Sigmoid colon (tissue), 7 donors: ENCODE results near the gene EIF1AD. TPM values are rescaled to one million over a fixed set of nuclear protein-coding genes. Genes with fewer than 3 reads are reported as not detected.

Source experiments
- DNase-seq: peaks from one replicate; pipeline ENCODE4 v3.0.0-alpha.2; 2019
- H3K27ac ChIP-seq, 4 donors: fragments of 200-600 bp; sonication (generic); one replicate each; pipeline ENCODE4 v1.5.1; 2016 to 2019; ENCODE audit warnings: mild to moderate bottlenecking in 1 of 4
- H3K27me3 ChIP-seq, 3 donors: fragments of 200-600 bp; sonication (generic); one replicate each; pipeline ENCODE4 v1.5.1; 2019; ENCODE audit warnings: mild to moderate bottlenecking in 1 of 3
- H3K36me3 ChIP-seq, 4 donors: fragments of 200-600 bp; sonication (generic); one replicate each; pipeline ENCODE4 v1.5.1; 2016 to 2019
- H3K4me1 ChIP-seq, 4 donors: fragments of 200-600 bp; sonication (generic); one replicate each; pipeline ENCODE4 v1.5.1; 2017 to 2019
- H3K4me3 ChIP-seq, 4 donors: fragments of 200-600 bp; sonication (generic); one replicate each; pipeline ENCODE4 v1.5.1; 2017 to 2019; ENCODE audit warnings: mild to moderate bottlenecking in 2 of 4, moderate library complexity in 1 of 4
- H3K9me3 ChIP-seq, 4 donors: fragments of 200-600 bp in 3 of 4; sonication (generic) in 3 of 4; one replicate each; pipeline versions ENCODE4 v1.5.1 to v1.6.1; 2013 to 2019
- CTCF ChIP-seq, 4 experiments: fragments of 450-650 bp in 3 of 4; fragments of 200-600 bp in 1 of 4; IDR thresholded peaks; one replicate each; pipeline ENCODE4 v1.5.1; 2016 to 2019; ENCODE audit warnings: antibody characterized with exemption in 4 of 4, mild to moderate bottlenecking in 3 of 4, moderate library complexity in 2 of 4
- EP300 ChIP-seq, 4 donors: sonication (generic); formaldehyde crosslinking; IDR thresholded peaks; one replicate each; pipeline ENCODE4 v1.6.1; 2017; ENCODE audit warnings: antibody characterized with exemption in 4 of 4
- POLR2A ChIP-seq, 2 donors: fragments of 450-650 bp; IDR thresholded peaks; one replicate each; pipeline ENCODE4 v1.6.1; 2016; ENCODE audit warnings: antibody characterized with exemption in 2 of 2, mild to moderate bottlenecking in 2 of 2, moderate library complexity in 2 of 2
- POLR2AphosphoS5 ChIP-seq, 4 donors: sonication (generic); formaldehyde crosslinking; IDR thresholded peaks; one replicate each; pipeline ENCODE4 v1.6.1; 2017; ENCODE audit warnings: antibody characterized with exemption in 4 of 4
- WGBS, 2 donors: extraction: QIAGEN DNeasy Blood & Tissue Kit; methylation state at CpG; one replicate each; pipeline ENCODE4 v1.1.7; 2013; 5-methylcytosine and 5-hydroxymethylcytosine counted together
- intact Hi-C: fragments of 100-400 bp; cut with DNase I; formaldehyde crosslinking; loops from one replicate; pipeline ENCODE4 v1.15.1; 2023
- polyA plus RNA-seq, 3 donors: library from polyadenylated mRNA; stranded (reverse); fragments of 200-250 nt; gene quantifications; one replicate each; pipeline ENCODE4 v1.2.3, GENCODE V29; 2013
- total RNA-seq, 4 donors: library from RNA; depleted of rRNA; stranded (reverse); fragments of >200 nt; gene quantifications; one replicate each; pipeline ENCODE4 v1.1.0, GENCODE V29; 2016
- donor health status: healthy with polysubstance abuse.
- donor health status: Bipolar disorder and iron deficiency.
- donor health status: healthy.

Gene EIF1AD
- total and polyA plus RNA-seq, 7 donors = 13.8 to 26.0 (median 20.4) TPM

GRCh38 chr11:65947603-65948125 is 54.3 kb downstream of the EIF1AD start:
- H3K4me3 ChIP-seq = no peak overlapping the region
- no peaks in the 10 kb centered on the region for H3K36me3 ChIP-seq
- 85 to 87% methylated on average over 12 of the region's 12 CpGs for WGBS, 2 donors
- TF ChIP-seq POLR2A (IDR thresholded peaks at IDR 0.05) (no peak), CTCF (IDR thresholded peaks at IDR 0.05) (no peak), EP300 (IDR thresholded peaks at IDR 0.05) (no peak), POLR2AphosphoS5 (IDR thresholded peaks at IDR 0.05) (no peak)
- intact Hi-C loops = no loop called here
- no peaks in the 10 kb centered on the region for H3K27me3 ChIP-seq
- H3K27ac ChIP-seq = no peak overlapping the region
- H3K9me3 ChIP-seq = no peaks in the 10 kb centered on the region
- H3K4me1 ChIP-seq = no peaks in the 10 kb centered on the region
- DNase-seq = no peak

GRCh38 chr11:65947133-65947532 is 54.8 kb downstream of the EIF1AD start:
- Histone ChIP-seq H3K4me1 (no peaks in the 10 kb centered on the region), H3K27ac (no peak overlapping the region), H3K9me3 (no peaks in the 10 kb centered on the region), H3K36me3 (no peaks in the 10 kb centered on the region), H3K27me3 (no peaks in the 10 kb centered on the region), H3K4me3 (no peak overlapping the region)
- intact Hi-C loops = no loop called here
- 73 to 79% methylated on average over 13 of the region's 13 CpGs for WGBS, 2 donors
- no peak for DNase-seq
- TF ChIP-seq POLR2AphosphoS5 (IDR thresholded peaks at IDR 0.05) = no peak
- no peak for TF ChIP-seq EP300 (IDR thresholded peaks at IDR 0.05)

- no peak for DNase-seq
- Histone ChIP-seq H3K4me1 (no peaks in the 10 kb centered on the region), H3K27ac (no peak overlapping the region), H3K4me3 (no peak overlapping the region), H3K9me3 (no peaks in the 10 kb centered on the region), H3K27me3 (no peaks in the 10 kb centered on the region), H3K36me3 (no peaks in the 10 kb centered on the region)
- WGBS, 2 donors = 75 to 87% methylated on average over 4 of the region's 4 CpGs
- TF ChIP-seq EP300 (IDR thresholded peaks at IDR 0.05) (no peak), POLR2AphosphoS5 (IDR thresholded peaks at IDR 0.05) (no peak), CTCF (IDR thresholded peaks at IDR 0.05) (no peak), POLR2A (IDR thresholded peaks at IDR 0.05) (no peak)
- intact Hi-C loops = no loop called here
Observed at GRCh38 chr11:65946655-65947054, 55.3 kb downstream of the EIF1AD start.

Other genes with a start within 250 kb of the EIF1AD start
- gene AP5B1, start 221.2 kb downstream of the EIF1AD start, total RNA-seq = 10 to 100 TPM in 2 of 4 donors, 1 to 10 TPM in 2; 6.6 to 13.3 (median 10.8) TPM
- 10 to 100 TPM in 1 of 3 donors, 1 to 10 TPM in 2; 6.6 to 14.6 (median 9.0) TPM for gene AP5B1, start 221.2 kb downstream of the EIF1AD start, polyA plus RNA-seq
- gene OVOL1, start 215.1 kb downstream of the EIF1AD start, total RNA-seq = not detected
- 10 to 100 TPM; 16.6 to 30.0 (median 22.7) TPM for gene OVOL1, start 215.1 kb downstream of the EIF1AD start, polyA plus RNA-seq
- 1 to 10 TPM in 1 of 4 donors, under 1 TPM in 3; 0.27 to 1.2 (median 0.63) TPM for gene SNX32, start 168.2 kb downstream of the EIF1AD start, total RNA-seq
- gene SNX32, start 168.2 kb downstream of the EIF1AD start, polyA plus RNA-seq = 1 to 10 TPM in 1 of 3 donors, under 1 TPM in 1, not detected in 1; 0.69 to 1.5 TPM
- gene CFL1, start 144.0 kb downstream of the EIF1AD start, total RNA-seq = 100 to 1,000 TPM; 428 to 506 (median 487) TPM
- gene CFL1, start 144.0 kb downstream of the EIF1AD start, polyA plus RNA-seq = 1,000 to 10,000 TPM; 1,456 to 2,165 (median 1,757) TPM
- 10 to 100 TPM; 42.1 to 54.2 (median 45.2) TPM for gene MUS81, start 141.7 kb downstream of the EIF1AD start, total RNA-seq
- gene MUS81, start 141.7 kb downstream of the EIF1AD start, polyA plus RNA-seq = 10 to 100 TPM; 33.5 to 61.8 (median 36.0) TPM
- gene EFEMP2, start 129.4 kb downstream of the EIF1AD start, total RNA-seq = 100 to 1,000 TPM in 2 of 4 donors, 10 to 100 TPM in 2; 71.7 to 120 (median 97.3) TPM
- 10 to 100 TPM in 2 of 3 donors, 1 to 10 TPM in 1; 8.6 to 24.0 (median 19.4) TPM for gene EFEMP2, start 129.4 kb downstream of the EIF1AD start, polyA plus RNA-seq
- gene CTSW, start 122.3 kb downstream of the EIF1AD start, total RNA-seq = under 1 TPM in 1 of 4 donors, not detected in 3; 0.82 TPM
- gene CTSW, start 122.3 kb downstream of the EIF1AD start, polyA plus RNA-seq = 1 to 10 TPM in 2 of 3 donors, not detected in 1; 2.3 to 3.1 TPM
- gene FIBP, start 113.7 kb downstream of the EIF1AD start, total RNA-seq = 10 to 100 TPM; 37.5 to 60.7 (median 48.6) TPM
- gene FIBP, start 113.7 kb downstream of the EIF1AD start, polyA plus RNA-seq = 10 to 100 TPM; 54.4 to 66.1 (median 58.3) TPM
- gene CCDC85B, start 111.5 kb downstream of the EIF1AD start, total RNA-seq = 10 to 100 TPM; 57.1 to 73.6 (median 67.6) TPM
- gene CCDC85B, start 111.5 kb downstream of the EIF1AD start, polyA plus RNA-seq = 10 to 100 TPM in 2 of 3 donors, 1 to 10 TPM in 1; 4.2 to 31.6 (median 13.2) TPM
- gene FOSL1, start 101.8 kb downstream of the EIF1AD start, total RNA-seq = 10 to 100 TPM in 1 of 4 donors, 1 to 10 TPM in 1, under 1 TPM in 1, not detected in 1; 0.36 to 12.4 (median 2.8) TPM
- 1 to 10 TPM; 1.6 to 3.6 (median 2.9) TPM for gene FOSL1, start 101.8 kb downstream of the EIF1AD start, polyA plus RNA-seq
- 10 to 100 TPM; 22.1 to 36.3 (median 23.9) TPM for gene C11orf68, start 83.1 kb downstream of the EIF1AD start, total RNA-seq
- gene C11orf68, start 83.1 kb downstream of the EIF1AD start, polyA plus RNA-seq = 10 to 100 TPM; 23.4 to 26.1 (median 24.0) TPM
- 100 to 1,000 TPM in 1 of 4 donors, 10 to 100 TPM in 3; 58.9 to 115 (median 79.2) TPM for gene DRAP1, start 82.7 kb downstream of the EIF1AD start, total RNA-seq
- 10 to 100 TPM; 61.5 to 87.1 (median 77.5) TPM for gene DRAP1, start 82.7 kb downstream of the EIF1AD start, polyA plus RNA-seq
- under 1 TPM in 1 of 4 donors, not detected in 3; 0.49 TPM for gene TSGA10IP, start 56.7 kb downstream of the EIF1AD start, total RNA-seq
- gene TSGA10IP, start 56.7 kb downstream of the EIF1AD start, polyA plus RNA-seq = not detected
- 10 to 100 TPM; 33.8 to 38.8 (median 37.0) TPM for gene SART1, start 40.4 kb downstream of the EIF1AD start, total RNA-seq
- 10 to 100 TPM; 22.2 to 50.0 (median 26.4) TPM for gene SART1, start 40.4 kb downstream of the EIF1AD start, polyA plus RNA-seq
- 10 to 100 TPM; 40.4 to 76.4 (median 50.5) TPM for gene BANF1, start 346 bp upstream of the EIF1AD start, total RNA-seq
- gene BANF1, start 346 bp upstream of the EIF1AD start, polyA plus RNA-seq = 100 to 1,000 TPM; 113 to 150 (median 130) TPM
- gene CST6, start 9.9 kb upstream of the EIF1AD start, total RNA-seq = not detected
- 1 to 10 TPM in 1 of 3 donors, under 1 TPM in 1, not detected in 1; 0.10 to 1.2 TPM for gene CST6, start 9.9 kb upstream of the EIF1AD start, polyA plus RNA-seq
- gene CATSPER1, start 24.3 kb upstream of the EIF1AD start, total RNA-seq = not detected
- under 1 TPM in 1 of 3 donors, not detected in 2; 0.06 TPM for gene CATSPER1, start 24.3 kb upstream of the EIF1AD start, polyA plus RNA-seq
- not detected for gene GAL3ST3, start 47.0 kb upstream of the EIF1AD start, total RNA-seq
- gene GAL3ST3, start 47.0 kb upstream of the EIF1AD start, polyA plus RNA-seq = under 1 TPM in 1 of 3 donors, not detected in 2; 0.04 TPM
- gene SF3B2, start 50.2 kb upstream of the EIF1AD start, total RNA-seq = 100 to 1,000 TPM in 2 of 4 donors, 10 to 100 TPM in 2; 75.5 to 122 (median 102) TPM
- gene SF3B2, start 50.2 kb upstream of the EIF1AD start, polyA plus RNA-seq = 100 to 1,000 TPM in 1 of 3 donors, 10 to 100 TPM in 2; 71.7 to 119 (median 91.9) TPM
- 10 to 100 TPM; 16.3 to 75.9 (median 26.5) TPM for gene PACS1, start 68.1 kb upstream of the EIF1AD start, total RNA-seq
- 10 to 100 TPM in 1 of 3 donors, 1 to 10 TPM in 2; 2.1 to 28.0 (median 5.4) TPM for gene PACS1, start 68.1 kb upstream of the EIF1AD start, polyA plus RNA-seq